CD4-positive, CD25-positive, alpha-beta regulatory T cell (primary cell): ENCODE results near the gene RBSN. TPM values are rescaled to one million over a fixed set of nuclear protein-coding genes. Genes with fewer than 3 reads are reported as not detected.

Experiments used
- ATAC-seq, 2 donors: fragments of 150-1000 bp; cut with Tn5 transposase; one replicate each; pipeline ENCODE4 v1.10.0; 2021; ENCODE audit warnings: low read depth in 2 of 2, moderate number of reproducible peaks in 2 of 2, moderate library complexity in 1 of 2
- DNase-seq, 3 donors: peaks; one replicate each; pipeline versions ENCODE4 v3.0.0 to v3.0.0-alpha.2; 2012 to 2022; ENCODE audit warnings: mixed read lengths in 1 of 3
- H3K27ac ChIP-seq: one replicate; pipeline ENCODE4 v1.7.0; 2013; ENCODE audit warnings: mild to moderate bottlenecking, low read length; ENCODE audit not compliant: insufficient read depth, poor library complexity, severe bottlenecking
- H3K27me3 ChIP-seq: one replicate; pipeline ENCODE4 v1.7.0; 2013; ENCODE audit warnings: low read length; ENCODE audit not compliant: control insufficient read depth, insufficient read depth
- H3K36me3 ChIP-seq: one replicate; pipeline ENCODE4 v1.7.0; 2013; ENCODE audit warnings: mild to moderate bottlenecking, low read length, moderate library complexity; ENCODE audit not compliant: control insufficient read depth, insufficient read depth
- H3K4me1 ChIP-seq: 2 replicates; pipeline ENCODE4 v1.7.0; 2013; ENCODE audit warnings: mild to moderate bottlenecking, low read length; ENCODE audit not compliant: insufficient read depth, control insufficient read depth, poor library complexity, severe bottlenecking
- H3K4me3 ChIP-seq: one replicate; pipeline ENCODE4 v1.7.0; 2013; ENCODE audit warnings: low read depth, mild to moderate bottlenecking, low read length, moderate library complexity
- H3K9me3 ChIP-seq, 2 experiments: 1 replicate in 1 of 2; 2 replicates in 1 of 2; pipeline ENCODE4 v1.7.0; 2013; ENCODE audit warnings: low read length in 2 of 2, mild to moderate bottlenecking in 1 of 2, moderate library complexity in 1 of 2; ENCODE audit not compliant: control insufficient read depth in 2 of 2
- H3K27ac Mint-ChIP-seq, 3 donors: one replicate each; pipeline ENCODE4 v1.8.0; 2020 to 2022; ENCODE audit warnings: mild to moderate bottlenecking in 3 of 3, mixed read lengths in 3 of 3, moderate library complexity in 2 of 3
- H3K27me3 Mint-ChIP-seq: one replicate; pipeline ENCODE4 v1.8.0; 2022; ENCODE audit warnings: mild to moderate bottlenecking, mixed read lengths
- H3K36me3 Mint-ChIP-seq: one replicate; pipeline ENCODE4 v1.8.0; 2020; ENCODE audit warnings: mixed read lengths
- H3K4me1 Mint-ChIP-seq, 4 donors: one replicate each; pipeline ENCODE4 v1.8.0; 2020 to 2022; ENCODE audit warnings: mixed read lengths in 4 of 4, mild to moderate bottlenecking in 1 of 4
- H3K4me3 Mint-ChIP-seq, 4 donors: one replicate each; pipeline ENCODE4 v1.8.0; 2020 to 2022; ENCODE audit warnings: mild to moderate bottlenecking in 4 of 4, mixed read lengths in 4 of 4, moderate library complexity in 3 of 4
- H3K9me3 Mint-ChIP-seq, 7 donors: one replicate each; pipeline ENCODE4 v1.8.0; 2020 to 2022; ENCODE audit warnings: mixed read lengths in 7 of 7, mild to moderate bottlenecking in 3 of 7, moderate library complexity in 2 of 7
- polyA plus RNA-seq, 4 donors: library from polyadenylated mRNA; unstranded; fragments of 300-500 nt; fragmentation: Illumina TruSeq; gene quantifications; one replicate each; pipeline ENCODE4 v1.2.3, GENCODE V29; 2021
- total RNA-seq: library from RNA; stranded (reverse); gene quantifications from one replicate; pipeline ENCODE4 v1.2.3, GENCODE V29; 2022

RBSN gene
- total and polyA plus RNA-seq, 5 donors from 2014 or later: 16.9 to 41.0 (median 22.2) TPM

DNA sequence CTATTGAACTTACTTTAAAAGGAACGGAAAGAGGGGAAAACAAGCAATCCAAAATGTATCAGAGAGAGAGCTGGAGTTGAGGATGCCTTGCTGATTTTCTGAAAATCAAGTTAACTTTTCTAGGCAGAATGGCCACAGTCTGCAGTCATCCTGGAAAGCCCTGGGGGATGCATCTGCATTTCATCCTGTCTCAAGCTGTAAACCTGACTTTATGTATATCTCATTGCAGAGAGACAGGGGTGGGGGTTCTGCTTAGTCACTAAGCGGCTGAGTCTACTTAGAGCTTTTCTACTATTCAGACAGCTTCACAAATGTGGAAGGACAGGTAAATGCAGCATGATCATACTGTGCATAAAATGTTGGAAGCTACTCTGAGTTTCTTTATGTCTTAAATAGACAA lies 75.2 kb downstream of the RBSN start:
- no peak overlapping the region for H3K4me3 ChIP-seq
- peaks cover 0 to 9% (median 3%) of the 10 kb centered on the region in 4 donors for H3K4me1 Mint-ChIP-seq
- no peaks in the 10 kb centered on the region for H3K27me3 ChIP-seq
- H3K36me3 Mint-ChIP-seq: peaks cover 72% of the 10 kb centered on the region
- H3K4me3 Mint-ChIP-seq: no peak overlapping the region
- H3K9me3 Mint-ChIP-seq: no peaks in the 10 kb centered on the region
- H3K27ac ChIP-seq: no peak overlapping the region
- H3K4me1 ChIP-seq: no peaks in the 10 kb centered on the region
- H3K27ac Mint-ChIP-seq: no peak overlapping the region
- DNase-seq (no peak), ATAC-seq (no peak)
- no peaks in the 10 kb centered on the region for H3K27me3 Mint-ChIP-seq
- H3K36me3 ChIP-seq: peaks cover 84% of the 10 kb centered on the region
- H3K9me3 ChIP-seq: no peaks in the 10 kb centered on the region

DNA sequence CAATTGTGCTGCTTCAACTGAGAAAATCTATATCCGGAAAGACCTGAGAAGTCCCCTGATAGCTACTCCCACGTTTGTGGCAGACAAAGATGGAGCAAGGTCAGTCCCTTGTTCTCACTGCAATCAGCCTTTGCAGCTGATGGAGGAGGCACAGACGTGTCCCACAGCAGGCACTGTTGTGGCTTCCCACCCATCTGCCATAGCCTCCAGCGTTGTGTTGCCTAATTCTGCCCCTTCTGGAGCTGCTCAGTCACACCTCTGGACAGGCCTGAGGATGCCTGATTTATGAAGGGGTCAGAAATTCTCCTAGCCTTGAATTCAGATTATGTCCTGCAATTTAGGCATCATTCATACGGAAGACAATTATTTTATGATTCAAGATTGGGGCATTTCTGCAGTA lies 75.7 kb downstream of the RBSN start:
- H3K36me3 ChIP-seq: peaks cover 82% of the 10 kb centered on the region
- no peak overlapping the region for H3K4me3 ChIP-seq
- H3K27ac ChIP-seq: no peak overlapping the region
- Mint-ChIP-seq H3K27me3 (no peaks in the 10 kb centered on the region), H3K36me3 (peaks cover 70% of the 10 kb centered on the region), H3K9me3 (no peaks in the 10 kb centered on the region), H3K27ac (no peak overlapping the region), H3K4me1 (peaks cover 0 to 9% (median 3%) of the 10 kb centered on the region in 4 donors), H3K4me3 (no peak overlapping the region)
- H3K27me3 ChIP-seq: no peaks in the 10 kb centered on the region
- no peaks in the 10 kb centered on the region for H3K4me1 ChIP-seq
- ATAC-seq: no peak
- no peaks in the 10 kb centered on the region for H3K9me3 ChIP-seq
- DNase-seq: no peak

Other genes with a start within 250 kb of the RBSN start
- gene NR2C2, start 151.6 kb downstream of the RBSN start, total RNA-seq: 61.5 TPM
- gene NR2C2, start 151.6 kb downstream of the RBSN start, polyA plus RNA-seq: 10 to 100 TPM in 3 of 4 donors, 1 to 10 TPM in 1; 9.3 to 13.8 (median 11.4) TPM
- gene MRPS25, start 33.8 kb downstream of the RBSN start, total RNA-seq: 48.0 TPM
- 10 to 100 TPM; 14.7 to 20.2 (median 16.6) TPM for gene MRPS25, start 33.8 kb downstream of the RBSN start, polyA plus RNA-seq
- gene CAPN7, start 107.1 kb upstream of the RBSN start, total RNA-seq: 62.3 TPM
- gene CAPN7, start 107.1 kb upstream of the RBSN start, polyA plus RNA-seq: 10 to 100 TPM; 21.1 to 24.1 (median 21.7) TPM
- gene SH3BP5, start 233.4 kb upstream of the RBSN start, total RNA-seq: 68.6 TPM
- gene SH3BP5, start 233.4 kb upstream of the RBSN start, polyA plus RNA-seq: 10 to 100 TPM; 24.7 to 40.1 (median 31.6) TPM